SU-DHL-6 (cell line): ENCODE measurements around the gene COL23A1.

Experiments
- H2AFZ ChIP-seq: fragments of 200-600 bp; sonication (generic); 2 replicates; pipeline ENCODE4 v1.6.1; 2014; ENCODE audit warnings: low read depth, mild to moderate bottlenecking, moderate library complexity, mixed read lengths, antibody characterized with exemption, low read length; ENCODE audit not compliant: severe bottlenecking
- H3F3A ChIP-seq: fragments of 200-600 bp; shearing (Covaris generic); 2 replicates; pipeline ENCODE4 v1.6.0; 2016; ENCODE audit warnings: antibody characterized with exemption, mild to moderate bottlenecking; ENCODE audit not compliant: insufficient read depth
- H3K27ac ChIP-seq: fragments of 200-600 bp; sonication (generic); 2 replicates; pipeline ENCODE4 v1.5.1; 2016; ENCODE audit warnings: low read depth, mild to moderate bottlenecking, low read length, moderate library complexity, mixed read lengths
- H3K27me3 ChIP-seq: fragments of 200-600 bp; sonication (generic), shearing (Covaris generic); 2 replicates; pipeline ENCODE4 v1.6.0; 2014; ENCODE audit warnings: mild to moderate bottlenecking, low read length
- H3K36me3 ChIP-seq: fragments of 200-600 bp; sonication (generic); 2 replicates; pipeline ENCODE4 v1.6.1; 2014; ENCODE audit warnings: mild to moderate bottlenecking, low read length, mixed read lengths
- H3K4me2 ChIP-seq: fragments of 300-600, 200-600 bp; shearing (Covaris generic), sonication (generic); 2 replicates; pipeline ENCODE4 v1.6.0; 2014; ENCODE audit warnings: low read length, low read depth, mild to moderate bottlenecking; ENCODE audit not compliant: poor library complexity, severe bottlenecking
- H3K4me3 ChIP-seq: fragments of 200-600 bp; sonication (generic); 2 replicates; pipeline ENCODE4 v1.5.1; 2014; ENCODE audit warnings: antibody characterized with exemption, low read length, mild to moderate bottlenecking, mixed read lengths; ENCODE audit not compliant: insufficient read depth, poor library complexity, severe bottlenecking
- H3K79me2 ChIP-seq: fragments of 200-600 bp; sonication (generic); 2 replicates; pipeline ENCODE4 v1.6.1; 2014; ENCODE audit warnings: mild to moderate bottlenecking, low read length, moderate library complexity; ENCODE audit not compliant: insufficient read depth
- H3K9ac ChIP-seq: fragments of 200-600 bp; sonication (generic); 2 replicates; pipeline ENCODE4 v1.7.0; 2014; ENCODE audit warnings: mild to moderate bottlenecking, low read length
- H3K9me2 ChIP-seq: fragments of 200-600 bp; sonication (generic); replicated peaks from 2 replicates; pipeline ENCODE4 v1.6.1; 2014; ENCODE audit warnings: low read length; ENCODE audit not compliant: insufficient read depth
- H3K9me3 ChIP-seq: fragments of 200-600 bp; sonication (generic); 2 replicates; pipeline ENCODE4 v1.6.1; 2014; ENCODE audit warnings: low read length, mixed read lengths; ENCODE audit not compliant: insufficient read depth
- H4K20me1 ChIP-seq: fragments of 200-600 bp; sonication (generic); 2 replicates; pipeline ENCODE4 v1.6.1; 2014; ENCODE audit warnings: low read depth, mild to moderate bottlenecking, antibody characterized with exemption, low read length, moderate library complexity, mixed read lengths
- EZH2phosphoT487 ChIP-seq: fragments of 200-600 bp; sonication (generic), shearing (Covaris generic); conservative IDR thresholded peaks from 2 replicates; pipeline ENCODE4 v1.6.1; 2018; ENCODE audit warnings: mild to moderate bottlenecking, antibody characterized with exemption, low read length, moderate library complexity, mixed read lengths
- TF ChIP-seq, protein P1 (sequence below): fragments of 200-600 bp; sonication (generic); IDR thresholded peaks from one replicate; pipeline ENCODE4 v1.5.1; 2017; ENCODE audit warnings: antibody characterized with exemption, mild to moderate bottlenecking, low read length, moderate library complexity; ENCODE audit not compliant: insufficient read depth, poor library complexity, severe bottlenecking

Gene COL23A1

DNA sequence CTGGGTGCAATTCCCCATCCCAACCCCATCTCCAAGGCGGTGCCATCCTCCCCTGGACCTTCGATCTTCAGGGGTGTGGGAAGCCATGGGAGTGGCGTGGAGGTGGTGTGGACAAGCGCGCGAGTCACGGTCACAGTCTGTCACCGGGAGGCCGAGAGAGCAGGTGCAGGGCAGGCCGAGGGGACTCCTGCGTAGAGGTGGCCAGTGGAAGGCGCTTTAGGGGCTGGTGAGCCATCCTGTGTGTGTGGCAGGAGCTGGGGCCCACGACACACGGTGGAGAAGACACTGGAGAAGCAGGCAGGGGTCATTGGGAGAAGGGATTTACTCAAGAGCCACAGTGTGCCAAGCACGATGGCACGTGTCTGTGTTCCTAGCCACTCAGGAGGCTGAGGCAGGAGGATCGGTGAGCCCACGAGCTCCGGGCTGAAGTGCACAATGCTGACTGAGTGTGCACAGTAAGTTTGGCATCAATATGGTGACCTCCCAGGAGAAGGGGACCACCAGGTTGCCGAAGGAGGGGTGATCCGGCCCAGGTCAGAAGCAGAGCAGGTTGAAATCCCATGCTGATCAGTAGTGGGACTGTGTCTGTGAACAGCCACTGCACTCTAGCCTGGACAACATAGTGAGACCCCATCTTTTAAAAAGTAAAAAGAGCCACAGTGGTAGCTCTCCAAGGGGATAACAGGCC, 212.5 kb downstream of the COL23A1 start:
- H3K4me3 ChIP-seq: no peak overlapping the region
- no peaks in the 10 kb centered on the region for H3K36me3 ChIP-seq
- no peak for TF ChIP-seq EZH2phosphoT487
- TF ChIP-seq, protein P1, sequence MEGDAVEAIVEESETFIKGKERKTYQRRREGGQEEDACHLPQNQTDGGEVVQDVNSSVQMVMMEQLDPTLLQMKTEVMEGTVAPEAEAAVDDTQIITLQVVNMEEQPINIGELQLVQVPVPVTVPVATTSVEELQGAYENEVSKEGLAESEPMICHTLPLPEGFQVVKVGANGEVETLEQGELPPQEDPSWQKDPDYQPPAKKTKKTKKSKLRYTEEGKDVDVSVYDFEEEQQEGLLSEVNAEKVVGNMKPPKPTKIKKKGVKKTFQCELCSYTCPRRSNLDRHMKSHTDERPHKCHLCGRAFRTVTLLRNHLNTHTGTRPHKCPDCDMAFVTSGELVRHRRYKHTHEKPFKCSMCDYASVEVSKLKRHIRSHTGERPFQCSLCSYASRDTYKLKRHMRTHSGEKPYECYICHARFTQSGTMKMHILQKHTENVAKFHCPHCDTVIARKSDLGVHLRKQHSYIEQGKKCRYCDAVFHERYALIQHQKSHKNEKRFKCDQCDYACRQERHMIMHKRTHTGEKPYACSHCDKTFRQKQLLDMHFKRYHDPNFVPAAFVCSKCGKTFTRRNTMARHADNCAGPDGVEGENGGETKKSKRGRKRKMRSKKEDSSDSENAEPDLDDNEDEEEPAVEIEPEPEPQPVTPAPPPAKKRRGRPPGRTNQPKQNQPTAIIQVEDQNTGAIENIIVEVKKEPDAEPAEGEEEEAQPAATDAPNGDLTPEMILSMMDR: no peak
- no peak overlapping the region for H3K9ac ChIP-seq
- no peaks in the 10 kb centered on the region for H3K79me2 ChIP-seq
- no peaks in the 10 kb centered on the region for H3K9me3 ChIP-seq
- no peaks in the 10 kb centered on the region for H4K20me1 ChIP-seq
- no peak overlapping the region for H3K4me2 ChIP-seq
- H2AFZ ChIP-seq: no peak overlapping the region
- no peak overlapping the region for H3K27ac ChIP-seq
- no peaks in the 10 kb centered on the region for H3F3A ChIP-seq
- no peaks in the 10 kb centered on the region for H3K27me3 ChIP-seq
- no peaks in the 10 kb centered on the region for H3K9me2 ChIP-seq

DNA sequence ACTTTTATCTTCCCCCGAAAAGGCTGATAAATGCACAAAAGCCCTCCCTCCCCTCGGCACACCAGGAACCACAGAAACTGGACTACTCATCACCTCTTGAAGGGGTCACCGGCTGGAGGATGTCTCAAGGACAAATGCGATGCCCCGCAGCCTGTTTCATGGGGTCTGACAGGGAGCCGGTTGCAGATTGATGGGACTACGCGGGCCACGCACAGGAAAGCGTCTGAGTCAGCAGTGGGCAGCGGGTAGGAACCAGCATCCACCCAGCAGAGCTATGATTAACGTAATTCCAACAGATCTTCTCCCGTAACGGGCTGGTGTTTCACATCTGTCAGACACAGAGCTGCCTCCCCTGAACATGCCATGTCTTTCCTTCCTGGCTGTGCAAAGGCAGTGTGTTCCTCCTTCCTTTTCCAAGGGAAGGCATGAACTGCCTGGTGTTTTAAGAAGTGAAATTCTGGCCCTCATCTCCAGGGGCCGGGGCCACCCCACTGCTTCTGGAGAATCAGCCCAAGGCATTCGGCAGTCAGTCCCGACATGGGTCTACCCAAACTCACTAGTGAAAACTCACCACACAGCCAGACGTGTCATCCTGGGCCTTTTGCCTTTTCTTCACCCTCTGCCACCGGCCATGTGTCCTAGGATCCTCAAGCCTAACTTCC, 213.1 kb downstream of the COL23A1 start:
- Histone ChIP-seq H3K9me3 (no peaks in the 10 kb centered on the region), H3K4me3 (no peak overlapping the region), H3F3A (no peaks in the 10 kb centered on the region), H3K27me3 (no peaks in the 10 kb centered on the region), H3K9ac (no peak overlapping the region), H4K20me1 (no peaks in the 10 kb centered on the region), H2AFZ (no peak overlapping the region), H3K4me2 (no peak overlapping the region), H3K36me3 (no peaks in the 10 kb centered on the region), H3K27ac (no peak overlapping the region), H3K9me2 (no peaks in the 10 kb centered on the region), H3K79me2 (no peaks in the 10 kb centered on the region)
- TF ChIP-seq, protein P1: no peak
- TF ChIP-seq EZH2phosphoT487: no peak

DNA sequence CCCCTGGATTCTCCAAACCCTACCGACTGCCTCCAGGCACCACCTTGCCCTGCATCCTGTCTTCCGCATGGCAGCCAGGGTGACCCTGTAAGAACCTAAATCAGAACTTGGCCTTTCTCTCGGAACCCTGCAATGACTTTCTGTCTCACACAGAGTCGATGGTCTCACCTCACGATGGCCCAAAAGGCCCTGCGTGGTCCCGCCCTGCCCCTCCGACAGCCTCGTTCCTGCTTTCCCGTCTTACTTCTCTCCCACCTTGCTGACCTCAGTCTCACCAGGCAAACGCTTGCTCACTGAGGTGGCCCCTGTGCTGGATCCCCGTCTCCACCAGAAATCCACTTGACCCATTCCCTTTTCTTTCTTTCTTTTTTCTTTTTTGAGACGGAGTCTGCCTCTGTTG, 214.8 kb downstream of the COL23A1 start:
- H3K27me3 ChIP-seq: no peaks in the 10 kb centered on the region
- no peaks in the 10 kb centered on the region for H3F3A ChIP-seq
- TF ChIP-seq EZH2phosphoT487: no peak
- TF ChIP-seq, protein P1: no peak
- H3K9me3 ChIP-seq: no peaks in the 10 kb centered on the region
- H3K79me2 ChIP-seq: no peaks in the 10 kb centered on the region
- H3K4me3 ChIP-seq: no peak overlapping the region
- H3K9ac ChIP-seq: no peak overlapping the region
- H3K9me2 ChIP-seq: no peaks in the 10 kb centered on the region
- no peaks in the 10 kb centered on the region for H3K36me3 ChIP-seq
- no peak overlapping the region for H3K4me2 ChIP-seq
- H2AFZ ChIP-seq: no peak overlapping the region
- H3K27ac ChIP-seq: no peak overlapping the region
- no peaks in the 10 kb centered on the region for H4K20me1 ChIP-seq
